Measurements from ENCODE around the gene SMCO4. TPM values are rescaled to one million over a fixed set of nuclear protein-coding genes. Genes with fewer than 3 reads are reported as not detected.

Gene SMCO4
- total RNA-seq, 1 donor from 2014 or later: 29.3 TPM

DNA sequence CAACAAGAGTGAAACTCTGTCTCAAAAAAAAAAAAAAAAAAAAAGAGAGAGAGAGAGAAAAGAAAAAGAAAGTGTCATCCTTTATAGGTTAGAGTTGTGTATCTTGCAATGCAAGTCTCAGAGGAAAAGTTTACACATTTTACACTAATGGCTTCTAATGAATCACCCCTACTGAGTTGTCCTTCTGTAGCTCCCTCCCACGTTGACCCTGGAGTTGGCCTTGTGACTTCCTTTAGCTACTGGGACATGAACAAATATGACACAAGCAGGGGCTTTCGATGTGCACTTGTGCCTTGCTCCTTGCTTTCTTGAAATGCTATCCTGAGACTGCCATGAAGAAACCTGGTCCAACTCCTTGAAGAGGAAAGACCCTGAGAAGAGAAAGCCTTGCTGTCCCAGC lies 2.4 kb upstream of the SMCO4 start:
- FAIRE-seq (no peak), DNase-seq (ENCODE audit: low read depth) (no peak)
- no peak overlapping the region for H2AFZ ChIP-seq (ENCODE audit: low read depth, low read length)
- Mint-ChIP-seq H3K36me3 (ENCODE audit: low read depth, unreplicated experiment) (no peaks in the 10 kb centered on the region), H3K4me1 (ENCODE audit: low read depth, unreplicated experiment) (peaks cover 16% of the 10 kb centered on the region), H3K27me3 (ENCODE audit: low read depth, unreplicated experiment) (peaks cover 8% of the 10 kb centered on the region), H3K9me3 (ENCODE audit: unreplicated experiment) (no peaks in the 10 kb centered on the region), H3K27ac (ENCODE audit: unreplicated experiment) (peak overlapping the region; percentile 26), H3K4me3 (ENCODE audit: unreplicated experiment) (peak overlapping the region; percentile 11)
- H3K9me3 ChIP-seq (ENCODE audit: insufficient read depth, low read depth, low read length): no peaks in the 10 kb centered on the region
- no peak overlapping the region for H3K27ac ChIP-seq (ENCODE audit: low read depth, low read length)
- peaks cover 11% of the 10 kb centered on the region for H3K27me3 ChIP-seq (ENCODE audit: insufficient read depth, low read length)
- no peaks in the 10 kb centered on the region for H3K36me3 ChIP-seq (ENCODE audit: insufficient read depth, low read length)
- H3K4me3 ChIP-seq (ENCODE audit: insufficient read depth, low read depth, low read length): no peak overlapping the region
- TF ChIP-seq, protein P1, sequence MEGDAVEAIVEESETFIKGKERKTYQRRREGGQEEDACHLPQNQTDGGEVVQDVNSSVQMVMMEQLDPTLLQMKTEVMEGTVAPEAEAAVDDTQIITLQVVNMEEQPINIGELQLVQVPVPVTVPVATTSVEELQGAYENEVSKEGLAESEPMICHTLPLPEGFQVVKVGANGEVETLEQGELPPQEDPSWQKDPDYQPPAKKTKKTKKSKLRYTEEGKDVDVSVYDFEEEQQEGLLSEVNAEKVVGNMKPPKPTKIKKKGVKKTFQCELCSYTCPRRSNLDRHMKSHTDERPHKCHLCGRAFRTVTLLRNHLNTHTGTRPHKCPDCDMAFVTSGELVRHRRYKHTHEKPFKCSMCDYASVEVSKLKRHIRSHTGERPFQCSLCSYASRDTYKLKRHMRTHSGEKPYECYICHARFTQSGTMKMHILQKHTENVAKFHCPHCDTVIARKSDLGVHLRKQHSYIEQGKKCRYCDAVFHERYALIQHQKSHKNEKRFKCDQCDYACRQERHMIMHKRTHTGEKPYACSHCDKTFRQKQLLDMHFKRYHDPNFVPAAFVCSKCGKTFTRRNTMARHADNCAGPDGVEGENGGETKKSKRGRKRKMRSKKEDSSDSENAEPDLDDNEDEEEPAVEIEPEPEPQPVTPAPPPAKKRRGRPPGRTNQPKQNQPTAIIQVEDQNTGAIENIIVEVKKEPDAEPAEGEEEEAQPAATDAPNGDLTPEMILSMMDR (IDR thresholded peaks at IDR 0.05; ENCODE audit: insufficient read depth, low read depth, low read length): no peak
- TF ChIP-seq EZH2 (IDR thresholded peaks at IDR 0.05; ENCODE audit: insufficient read depth, low read length): no peak
- H3K4me1 ChIP-seq (ENCODE audit: insufficient read depth, low read length): peaks cover 14% of the 10 kb centered on the region
- peaks cover 7% of the 10 kb centered on the region for H3K79me2 ChIP-seq (ENCODE audit: insufficient read depth, low read length)
- H3K4me2 ChIP-seq (ENCODE audit: low read length): no peak overlapping the region
- H4K20me1 ChIP-seq (ENCODE audit: insufficient read depth, low read length): peaks cover 11% of the 10 kb centered on the region
- H3K9ac ChIP-seq (ENCODE audit: low read length): no peak overlapping the region

DNA sequence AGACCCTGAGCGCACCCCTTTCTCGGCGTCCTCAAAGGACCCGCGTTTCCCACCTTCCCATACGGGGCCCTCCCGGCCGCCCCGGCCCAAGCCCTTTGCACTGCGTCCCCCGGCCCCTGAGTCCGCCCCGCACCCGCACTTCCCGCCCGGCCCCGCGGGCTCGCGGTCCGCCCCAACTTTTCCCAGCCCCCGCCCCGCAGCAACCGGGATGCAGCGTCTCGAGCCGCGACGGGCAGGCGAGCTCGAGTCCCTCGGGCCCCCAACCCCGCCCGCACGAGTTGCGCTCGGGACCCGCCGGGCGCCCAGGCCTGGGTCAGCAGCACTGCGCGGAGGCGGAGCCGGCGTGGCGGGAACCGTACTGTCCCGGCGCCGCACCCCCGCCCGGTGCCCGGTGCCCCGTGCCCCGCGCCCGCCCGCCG lies 371 bp downstream of the SMCO4 start:
- Histone ChIP-seq H3K9ac (ENCODE audit: low read length) (peak overlapping the region; percentile 82), H3K4me1 (ENCODE audit: insufficient read depth, low read length) (peaks cover 14% of the 10 kb centered on the region), H3K36me3 (ENCODE audit: insufficient read depth, low read length) (no peaks in the 10 kb centered on the region), H3K27me3 (ENCODE audit: insufficient read depth, low read length) (no peaks in the 10 kb centered on the region), H3K4me3 (ENCODE audit: insufficient read depth, low read depth, low read length) (peak overlapping the region; percentile 53), H2AFZ (ENCODE audit: low read depth, low read length) (peak overlapping the region; percentile 69), H3K9me3 (ENCODE audit: insufficient read depth, low read depth, low read length) (no peaks in the 10 kb centered on the region), H3K4me2 (ENCODE audit: low read length) (peak overlapping the region; percentile 88), H3K79me2 (ENCODE audit: insufficient read depth, low read length) (peaks cover 18% of the 10 kb centered on the region), H3K27ac (ENCODE audit: low read depth, low read length) (peak overlapping the region; percentile 28), H4K20me1 (ENCODE audit: insufficient read depth, low read length) (peaks cover 35% of the 10 kb centered on the region)
- H3K27ac Mint-ChIP-seq (ENCODE audit: unreplicated experiment): peak overlapping the region; percentile 99
- no peaks in the 10 kb centered on the region for H3K9me3 Mint-ChIP-seq (ENCODE audit: unreplicated experiment)
- TF ChIP-seq, protein P1 (IDR thresholded peaks at IDR 0.05; ENCODE audit: insufficient read depth, low read depth, low read length): no peak
- no peak for TF ChIP-seq EZH2 (IDR thresholded peaks at IDR 0.05; ENCODE audit: insufficient read depth, low read length)
- peaks cover 6% of the 10 kb centered on the region for H3K27me3 Mint-ChIP-seq (ENCODE audit: low read depth, unreplicated experiment)
- peaks cover 4% of the 10 kb centered on the region for H3K36me3 Mint-ChIP-seq (ENCODE audit: low read depth, unreplicated experiment)
- no peak for FAIRE-seq
- H3K4me1 Mint-ChIP-seq (ENCODE audit: low read depth, unreplicated experiment): peaks cover 21% of the 10 kb centered on the region
- no peak for DNase-seq (ENCODE audit: low read depth)
- H3K4me3 Mint-ChIP-seq (ENCODE audit: unreplicated experiment): peak overlapping the region; percentile 94
